H1 (cell line): ENCODE measurements around the gene ALLC. TPM values are rescaled to one million over a fixed set of nuclear protein-coding genes. Genes with fewer than 3 reads are reported as not detected.

Source experiments
- NANOG ChIP-seq: IDR thresholded peaks from 2 replicates; pipeline ENCODE4 v1.6.1; 2011; ENCODE audit warnings: low read length, low read depth, mild to moderate bottlenecking, inconsistent platforms; ENCODE audit not compliant: insufficient read depth, poor library complexity, severe bottlenecking
- POLR2AphosphoS5 ChIP-seq: IDR thresholded peaks from 2 replicates; pipeline ENCODE4 v1.6.1; 2011; ENCODE audit warnings: low read depth, low read length
- SIRT6 ChIP-seq: IDR thresholded peaks from one replicate; pipeline ENCODE4 v1.7.1; 2012; ENCODE audit warnings: low read length, inconsistent platforms
- SP2 ChIP-seq: IDR thresholded peaks from 2 replicates; pipeline ENCODE4 v1.6.1; 2012; ENCODE audit warnings: mild to moderate bottlenecking, low read length, inconsistent platforms
- polyA plus RNA-seq, 7 experiments: library from polyadenylated mRNA; depleted of rRNA in 3 of 7; stranded (reverse) in 5 of 7; unstranded in 2 of 7; fragments of >200 nt in 5 of 7; fragments of 200-250 nt in 2 of 7; gene quantifications; 1 replicate in 5 of 7; 2 replicates in 1 of 7; 4 replicates in 1 of 7; pipeline versions ENCODE4 v1.2.1 to v1.2.3, GENCODE V29; 2011 to 2013; ENCODE audit warnings: missing spikeins in 2 of 7, mixed read lengths in 2 of 7
- total RNA-seq: library from RNA; stranded (reverse); fragmentation: NEBNext Ultra II Directional; extraction: Animal tissue kit (Norgen Biotek cat#: 25700); gene quantifications from 2 replicates; pipeline ENCODE4 v1.2.1, GENCODE V29; 2021

Gene ALLC
- total and polyA plus RNA-seq, 2 of the 8 experiments (the other 6 are each of a cell fraction or from before 2014, with no cell fraction given), result not detected

DNA sequence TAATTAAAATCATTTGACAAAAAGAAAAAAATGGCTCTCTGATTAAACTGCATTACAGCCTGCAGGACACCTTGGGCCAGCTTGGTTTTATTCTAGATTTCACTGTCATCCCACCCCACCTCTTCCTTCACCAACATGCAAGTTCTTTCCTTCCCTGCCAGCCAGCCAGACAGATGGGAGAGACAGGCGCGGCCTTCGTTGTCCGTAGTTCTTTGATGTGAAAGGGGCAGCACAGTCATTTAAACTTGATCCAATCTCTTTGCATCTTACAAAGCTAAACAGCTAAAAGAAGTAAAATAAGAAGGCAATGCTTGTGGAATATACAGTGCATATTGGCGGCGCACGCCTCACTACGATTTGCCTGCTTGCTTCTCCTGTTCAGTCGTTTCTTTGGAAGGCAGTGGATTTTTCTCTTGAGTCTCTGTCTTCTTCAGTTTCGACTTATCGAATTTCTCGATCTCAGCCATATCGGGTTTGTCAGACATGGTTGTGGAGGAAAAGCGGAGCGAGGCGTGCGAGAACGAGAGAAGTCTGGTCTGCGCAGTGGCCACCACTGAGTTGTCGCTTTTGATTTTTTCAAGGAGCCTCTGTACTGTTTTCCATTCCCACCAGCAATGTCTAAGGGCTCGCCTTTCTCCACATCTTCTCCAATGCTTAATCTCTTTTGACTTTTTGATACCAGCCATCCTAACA, 40.7 kb upstream of the ALLC start (continued):
- TF ChIP-seq SIRT6, result no peak
- TF ChIP-seq SP2, result no peak
- no peak for TF ChIP-seq NANOG
- no peak for TF ChIP-seq POLR2AphosphoS5
